Natural killer cell treated with Interleukin-12 subunit alpha and Interleukin-12 subunit beta and Interleukin-15 and Interleukin-18, amount 100 ng/mL, for 72 hours (primary cell): Measurements from ENCODE around the gene LGR5. TPM values are rescaled to one million over a fixed set of nuclear protein-coding genes. Genes with fewer than 3 reads are reported as not detected.

Experiments
- ATAC-seq, 2 donors: fragments of 150-1000 bp; cut with Tn5 transposase in 1 of 2; sonication (Bioruptor Pico), chemical (Tn5 transposase) in 1 of 2; 2 replicates each; pipeline ENCODE4 v1.10.0; 2021
- DNase-seq: peaks from one replicate; pipeline ENCODE4 v3.0.0; 2022; ENCODE audit warnings: low spot score
- H3K27ac Mint-ChIP-seq, 2 donors: 1 replicate in 1 of 2; 2 replicates in 1 of 2; pipeline ENCODE4 v1.8.0; 2022; ENCODE audit warnings: mixed read lengths in 2 of 2, mild to moderate bottlenecking in 1 of 2, moderate library complexity in 1 of 2
- H3K27me3 Mint-ChIP-seq, 2 donors: 1 replicate in 1 of 2; 2 replicates in 1 of 2; pipeline ENCODE4 v1.8.0; 2022; ENCODE audit warnings: mixed read lengths in 2 of 2
- H3K36me3 Mint-ChIP-seq: one replicate; pipeline ENCODE4 v1.8.0; 2022; ENCODE audit warnings: mixed read lengths
- H3K4me1 Mint-ChIP-seq, 2 donors: 1 replicate in 1 of 2; 2 replicates in 1 of 2; pipeline ENCODE4 v1.8.0; 2022; ENCODE audit warnings: low read depth in 2 of 2, mixed read lengths in 2 of 2, mild to moderate bottlenecking in 1 of 2
- H3K4me3 Mint-ChIP-seq: one replicate; pipeline ENCODE4 v1.8.0; 2022; ENCODE audit warnings: mixed read lengths
- H3K9me3 Mint-ChIP-seq: 2 replicates; pipeline ENCODE4 v1.8.0; 2022; ENCODE audit warnings: mixed read lengths
- total RNA-seq, 2 donors: library from RNA; stranded (reverse); gene quantifications; one replicate each; pipeline ENCODE4 v1.2.3, GENCODE V29; 2022

LGR5 gene
- total RNA-seq, 2 donors from 2014 or later: not detected

- no peaks in the 10 kb centered on the region for H3K4me1 Mint-ChIP-seq
- H3K9me3 Mint-ChIP-seq: no peaks in the 10 kb centered on the region
- no peak overlapping the region for H3K27ac Mint-ChIP-seq
- DNase-seq (no peak), ATAC-seq (no peak)
- no peak overlapping the region for H3K4me3 Mint-ChIP-seq
- H3K27me3 Mint-ChIP-seq: peaks cover 15 to 38% of the 10 kb centered on the region in 2 donors
- no peaks in the 10 kb centered on the region for H3K36me3 Mint-ChIP-seq
These were observed 8.1 kb downstream of the LGR5 start for GRCh38 chr12:71447691-71448132.

- Mint-ChIP-seq H3K27me3 (peaks cover 15 to 38% of the 10 kb centered on the region in 2 donors), H3K4me3 (no peak overlapping the region), H3K27ac (no peak overlapping the region), H3K4me1 (no peaks in the 10 kb centered on the region), H3K9me3 (no peaks in the 10 kb centered on the region), H3K36me3 (no peaks in the 10 kb centered on the region)
- DNase-seq (no peak), ATAC-seq (no peak)
These were observed 8.6 kb downstream of the LGR5 start for GRCh38 chr12:71448150-71448581.

- Mint-ChIP-seq H3K27ac (no peak overlapping the region), H3K4me3 (no peak overlapping the region), H3K4me1 (no peaks in the 10 kb centered on the region), H3K9me3 (no peaks in the 10 kb centered on the region), H3K36me3 (peaks cover 7% of the 10 kb centered on the region), H3K27me3 (peaks cover 22 to 50% of the 10 kb centered on the region in 2 donors)
- ATAC-seq (no peak), DNase-seq (no peak)
These were observed 9.9 kb downstream of the LGR5 start for GRCh38 chr12:71449373-71450070.

- Mint-ChIP-seq H3K9me3 (no peaks in the 10 kb centered on the region), H3K4me1 (no peaks in the 10 kb centered on the region), H3K27me3 (peaks cover 20 to 49% of the 10 kb centered on the region in 2 donors), H3K4me3 (no peak overlapping the region), H3K27ac (no peak overlapping the region), H3K36me3 (peaks cover 7% of the 10 kb centered on the region)
- no peak for ATAC-seq
- DNase-seq: no peak
These were observed 12.4 kb downstream of the LGR5 start for GRCh38 chr12:71452006-71452405.

- H3K4me1 Mint-ChIP-seq: no peaks in the 10 kb centered on the region
- no peak overlapping the region for H3K27ac Mint-ChIP-seq
- no peak for ATAC-seq
- DNase-seq: no peak
- H3K36me3 Mint-ChIP-seq: peaks cover 7% of the 10 kb centered on the region
- H3K9me3 Mint-ChIP-seq: no peaks in the 10 kb centered on the region
- H3K4me3 Mint-ChIP-seq: no peak overlapping the region
- peaks cover 17 to 41% of the 10 kb centered on the region in 2 donors for H3K27me3 Mint-ChIP-seq
These were observed 15.6 kb downstream of the LGR5 start for GRCh38 chr12:71455028-71455737.

DNA sequence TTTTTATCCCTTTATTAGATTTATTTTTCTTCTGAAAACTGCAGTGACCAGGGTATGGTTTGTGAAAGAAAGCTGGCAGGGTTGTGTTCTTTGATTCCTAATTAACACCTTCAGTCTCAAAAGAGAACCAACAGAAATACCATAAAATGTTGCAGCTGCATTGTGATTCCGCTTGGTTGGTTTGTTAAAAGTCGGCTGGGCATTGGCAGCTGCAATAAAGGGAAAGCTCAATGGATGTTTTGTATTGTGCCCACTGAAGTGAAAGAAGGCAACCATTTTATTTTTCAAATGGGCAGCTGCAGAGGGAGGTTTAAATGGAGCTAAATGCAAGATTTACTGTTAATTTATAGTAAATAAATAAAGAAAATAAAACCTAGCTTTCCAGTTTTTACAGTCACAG is 16.7 kb downstream of the LGR5 start:
- H3K27me3 Mint-ChIP-seq: peaks cover 13 to 31% of the 10 kb centered on the region in 2 donors
- peaks cover 7% of the 10 kb centered on the region for H3K36me3 Mint-ChIP-seq
- no peaks in the 10 kb centered on the region for H3K4me1 Mint-ChIP-seq
- H3K27ac Mint-ChIP-seq: no peak overlapping the region
- no peaks in the 10 kb centered on the region for H3K9me3 Mint-ChIP-seq
- ATAC-seq (no peak), DNase-seq (no peak)
- no peak overlapping the region for H3K4me3 Mint-ChIP-seq

GRCh38 chr12:71456990-71457389 is 17.4 kb downstream of the LGR5 start:
- DNase-seq: no peak
- Mint-ChIP-seq H3K36me3 (peaks cover 7% of the 10 kb centered on the region), H3K4me3 (no peak overlapping the region), H3K27me3 (peaks cover 11 to 24% of the 10 kb centered on the region in 2 donors), H3K9me3 (no peaks in the 10 kb centered on the region), H3K27ac (no peak overlapping the region), H3K4me1 (no peaks in the 10 kb centered on the region)
- no peak for ATAC-seq

DNA sequence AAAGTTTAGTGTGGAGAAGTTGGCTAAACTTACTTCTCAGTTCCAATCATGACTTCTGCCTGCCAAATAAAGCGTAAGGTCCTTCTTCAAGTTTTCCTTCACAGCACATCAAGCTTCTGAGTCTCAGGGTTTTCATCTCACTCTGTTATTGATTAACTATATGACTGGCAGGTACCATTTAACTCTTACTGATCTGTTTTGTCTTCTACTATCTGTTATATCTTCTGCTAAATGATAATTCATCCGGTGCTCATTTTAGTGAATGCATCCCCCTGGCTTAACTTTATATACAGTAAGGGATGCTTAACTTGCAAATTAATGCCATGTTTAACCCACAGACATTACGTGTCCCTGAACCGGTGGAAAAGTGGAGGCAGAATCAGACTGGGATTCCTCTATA is 20.7 kb downstream of the LGR5 start:
- H3K4me1 Mint-ChIP-seq: no peaks in the 10 kb centered on the region
- no peak overlapping the region for H3K4me3 Mint-ChIP-seq
- no peaks in the 10 kb centered on the region for H3K9me3 Mint-ChIP-seq
- H3K36me3 Mint-ChIP-seq: no peaks in the 10 kb centered on the region
- H3K27ac Mint-ChIP-seq: no peak overlapping the region
- peaks cover 0 to 10% of the 10 kb centered on the region in 2 donors for H3K27me3 Mint-ChIP-seq
- no peak for DNase-seq
- ATAC-seq: no peak

- Mint-ChIP-seq H3K4me3 (no peak overlapping the region), H3K27ac (no peak overlapping the region), H3K9me3 (no peaks in the 10 kb centered on the region), H3K27me3 (peaks cover 0 to 16% of the 10 kb centered on the region in 2 donors), H3K4me1 (no peaks in the 10 kb centered on the region), H3K36me3 (no peaks in the 10 kb centered on the region)
- DNase-seq: no peak
- ATAC-seq: no peak
These were observed 21.4 kb downstream of the LGR5 start for GRCh38 chr12:71460850-71461609.

DNA sequence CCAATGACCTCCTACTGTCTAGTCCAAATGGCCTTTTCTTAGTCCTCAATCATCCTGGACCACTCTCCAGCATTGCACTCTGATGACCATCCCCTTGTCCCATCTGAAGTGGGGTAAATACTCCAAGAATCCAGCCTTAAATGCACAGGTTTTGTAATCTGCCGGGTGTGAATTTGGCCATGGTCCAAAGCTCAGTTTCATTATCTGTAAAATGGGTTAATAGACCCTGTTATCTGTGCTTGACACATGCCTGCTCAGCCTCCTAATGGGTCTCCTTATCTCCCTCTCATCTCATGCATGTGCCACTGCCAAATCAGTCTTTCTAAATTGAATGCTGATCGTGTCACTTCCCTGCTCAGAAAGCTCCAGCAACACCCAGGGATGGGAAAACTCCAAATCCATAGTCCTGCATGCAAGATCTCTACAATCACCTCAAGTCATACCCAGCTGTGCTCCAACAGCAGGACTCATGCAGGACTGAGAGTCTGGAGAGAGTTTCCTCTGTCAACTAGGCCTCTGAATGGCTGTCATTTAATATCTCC is 22.3 kb downstream of the LGR5 start:
- no peak overlapping the region for H3K4me3 Mint-ChIP-seq
- no peaks in the 10 kb centered on the region for H3K4me1 Mint-ChIP-seq
- DNase-seq (no peak), ATAC-seq (no peak)
- peaks cover 0 to 24% of the 10 kb centered on the region in 2 donors for H3K27me3 Mint-ChIP-seq
- no peaks in the 10 kb centered on the region for H3K9me3 Mint-ChIP-seq
- no peak overlapping the region for H3K27ac Mint-ChIP-seq
- H3K36me3 Mint-ChIP-seq: no peaks in the 10 kb centered on the region

GRCh38 chr12:71465796-71466195 is 26.2 kb downstream of the LGR5 start:
- Mint-ChIP-seq H3K27ac (no peak overlapping the region), H3K4me3 (no peak overlapping the region), H3K36me3 (no peaks in the 10 kb centered on the region), H3K27me3 (peaks cover 0 to 27% of the 10 kb centered on the region in 2 donors), H3K4me1 (no peaks in the 10 kb centered on the region), H3K9me3 (no peaks in the 10 kb centered on the region)
- ATAC-seq: no peak
- no peak for DNase-seq

- H3K9me3 Mint-ChIP-seq: no peaks in the 10 kb centered on the region
- no peak overlapping the region for H3K27ac Mint-ChIP-seq
- no peaks in the 10 kb centered on the region for H3K36me3 Mint-ChIP-seq
- DNase-seq: no peak
- no peak for ATAC-seq
- H3K4me1 Mint-ChIP-seq: no peaks in the 10 kb centered on the region
- no peak overlapping the region for H3K4me3 Mint-ChIP-seq
- H3K27me3 Mint-ChIP-seq: peaks cover 0 to 23% of the 10 kb centered on the region in 2 donors
These were observed 29.7 kb downstream of the LGR5 start for GRCh38 chr12:71469258-71469750.

- H3K27ac Mint-ChIP-seq: no peak overlapping the region
- no peaks in the 10 kb centered on the region for H3K36me3 Mint-ChIP-seq
- peaks cover 0 to 12% of the 10 kb centered on the region in 2 donors for H3K27me3 Mint-ChIP-seq
- no peak for ATAC-seq
- H3K9me3 Mint-ChIP-seq: no peaks in the 10 kb centered on the region
- DNase-seq: no peak
- no peaks in the 10 kb centered on the region for H3K4me1 Mint-ChIP-seq
- H3K4me3 Mint-ChIP-seq: no peak overlapping the region
These were observed 32.9 kb downstream of the LGR5 start for GRCh38 chr12:71472441-71472911.
